RCC 7860 (cell line): Measurements from ENCODE around the gene RIPPLY1.
"Not testable (repeated sequence)": the region's sequence is repeated elsewhere in the genome, so short reads cannot be mapped to it uniquely, and the experiment has no call there.

Experiments
- DNase-seq: peaks from one replicate; pipeline ENCODE4 v3.0.0-alpha.2; 2015; ENCODE audit warnings: low spot score
- FAIRE-seq: peaks from 2 replicates; lab custom pipeline; 2012; peaks lifted over from hg19 to GRCh38; lab: Jason Lieb, UNC

Gene RIPPLY1

GRCh38 chrX:106917830-106918500 is 14.8 kb upstream of the RIPPLY1 start:
- FAIRE-seq (peak; percentile 98), DNase-seq (peak; percentile 95)

GRCh38 chrX:106912864-106913263 is 9.7 kb upstream of the RIPPLY1 start:
- peak; percentile 2 for FAIRE-seq

GRCh38 chrX:106906361-106906760 is 3.2 kb upstream of the RIPPLY1 start:
- peak; percentile 69 for DNase-seq
- FAIRE-seq: peak; percentile 86

More at GRCh38 chrX:106912864-106913263, 9.7 kb upstream of the RIPPLY1 start:
- no peak for DNase-seq

DNA sequence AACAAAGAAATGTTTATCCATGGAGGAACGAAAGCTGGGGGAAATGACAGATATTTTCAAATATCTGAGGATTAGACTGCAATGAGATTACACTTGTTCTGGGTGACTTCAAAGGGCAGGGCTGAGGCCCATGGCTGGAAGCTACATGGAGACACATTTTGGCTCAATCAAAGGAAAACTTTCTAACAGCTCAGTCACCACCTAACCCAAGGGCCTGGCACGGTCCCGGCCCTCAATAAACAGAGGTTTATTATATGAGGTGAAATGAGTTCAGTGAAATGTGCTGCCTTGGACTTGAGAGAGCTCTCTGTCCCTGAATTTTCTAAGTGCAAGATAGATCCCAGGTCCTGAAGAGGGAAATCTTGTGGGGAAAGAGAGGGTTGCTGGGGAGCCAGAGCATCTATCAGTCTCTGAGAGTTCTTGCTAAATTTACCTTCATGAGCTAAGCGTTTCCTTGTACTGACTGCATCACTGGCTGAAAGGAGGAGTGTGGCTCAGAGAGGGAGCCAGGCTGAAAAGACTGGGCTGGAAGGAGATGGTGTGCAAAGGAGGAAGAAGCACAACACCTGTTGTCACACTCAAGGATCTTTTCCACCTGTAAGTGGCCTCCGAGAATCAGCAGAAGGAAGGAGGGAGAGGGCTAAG is 2.0 kb upstream of the RIPPLY1 start:
- no peak for DNase-seq
- FAIRE-seq: no peak

DNA sequence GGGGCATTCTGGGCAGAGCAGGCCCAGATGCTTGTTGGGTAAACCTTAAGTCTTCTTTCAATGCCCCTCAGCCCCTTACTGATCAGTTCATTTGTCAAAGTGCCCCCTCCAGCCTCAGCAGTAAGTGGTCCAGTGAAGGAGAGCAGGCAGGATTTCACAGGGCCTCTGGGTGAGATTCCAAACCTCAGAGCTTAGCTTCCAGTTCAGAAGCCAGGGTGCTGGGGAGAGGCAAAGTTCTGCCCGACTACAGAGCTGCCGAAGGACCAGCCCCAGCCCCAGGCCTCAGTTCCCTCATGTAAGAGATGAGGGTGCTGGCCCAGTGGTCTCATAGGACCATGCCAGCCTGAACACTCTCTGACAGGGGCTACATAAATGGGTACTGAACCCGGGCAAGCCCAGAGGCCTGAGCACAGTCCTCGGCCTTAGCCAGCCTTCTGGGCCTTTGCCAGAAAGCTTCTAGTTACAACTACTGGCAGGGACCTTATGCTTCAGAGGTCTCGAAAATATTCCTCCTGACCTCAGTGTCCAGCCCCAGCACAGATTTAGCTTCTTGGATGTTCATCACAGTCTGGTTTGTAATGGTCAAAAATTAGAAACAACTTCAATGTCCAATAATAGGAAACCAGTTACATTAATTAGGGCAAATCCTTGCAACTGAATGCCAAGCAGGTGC is 851 bp upstream of the RIPPLY1 start:
- FAIRE-seq (no peak), DNase-seq (no peak)

- DNase-seq (no peak), FAIRE-seq (no peak)
These were observed 457 bp downstream of the RIPPLY1 start for GRCh38 chrX:106902684-106903083.

- FAIRE-seq: no peak
These were observed 1.3 kb downstream of the RIPPLY1 start for GRCh38 chrX:106901781-106902219.

DNA sequence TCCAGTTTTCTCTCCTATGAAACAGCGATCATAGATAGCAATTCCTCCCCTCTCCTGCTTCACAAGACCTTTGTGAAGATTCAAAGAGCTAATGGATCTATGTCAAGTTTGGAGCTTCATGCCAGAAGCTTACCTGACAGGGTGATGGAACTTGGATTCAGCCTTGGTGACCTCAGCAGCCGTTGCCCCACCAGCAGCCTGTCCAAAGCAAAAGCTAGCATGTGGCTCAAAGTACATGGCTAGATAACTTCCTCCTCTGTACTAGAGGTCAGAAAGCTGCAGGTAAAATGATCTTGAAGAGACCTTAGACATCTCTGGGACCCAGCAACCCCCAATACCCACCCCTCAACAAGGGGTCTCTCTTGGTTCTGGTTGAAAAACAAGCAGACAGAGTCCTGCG is 1.8 kb downstream of the RIPPLY1 start:
- DNase-seq: no peak
- no peak for FAIRE-seq

More at GRCh38 chrX:106901781-106902219, 1.3 kb downstream of the RIPPLY1 start:
- DNase-seq: no peak

GRCh38 chrX:106899841-106900240 is 3.3 kb downstream of the RIPPLY1 start:
- FAIRE-seq: no peak
- no peak for DNase-seq

GRCh38 chrX:106899276-106899675 is 3.9 kb downstream of the RIPPLY1 start:
- FAIRE-seq (peak; percentile 7), DNase-seq (peak; percentile 10)

- peak; percentile 75 for FAIRE-seq
- DNase-seq: peak; percentile 68
These were observed 4.7 kb downstream of the RIPPLY1 start for GRCh38 chrX:106898462-106898861.

- DNase-seq: peak; percentile 21
- no peak for FAIRE-seq
These were observed 5.9 kb downstream of the RIPPLY1 start for GRCh38 chrX:106897259-106897658.

DNA sequence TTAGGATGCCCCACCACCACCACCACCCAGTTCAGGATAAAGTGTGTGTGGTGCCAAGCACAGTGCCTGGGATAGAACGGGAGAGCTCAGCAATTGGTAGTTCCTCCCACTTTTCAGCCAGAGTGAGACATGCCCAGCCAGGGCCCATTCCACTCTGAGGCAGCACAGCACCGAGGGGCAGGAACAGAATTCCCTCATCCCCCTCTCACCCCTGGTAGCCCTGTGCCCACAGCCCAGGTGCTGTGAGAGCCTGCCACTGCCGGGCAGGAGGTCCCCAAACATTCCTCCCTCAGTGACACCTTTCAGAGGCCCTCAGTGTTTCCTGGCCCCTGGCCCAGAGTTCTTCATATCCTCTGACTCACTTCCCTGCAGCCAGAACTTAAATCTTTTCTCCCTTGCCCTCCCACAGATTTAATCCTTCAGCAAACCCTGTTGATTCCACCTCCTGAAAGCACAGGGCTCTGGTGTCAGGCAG is 8.1 kb downstream of the RIPPLY1 start:
- DNase-seq: peak; percentile 77
- peak; percentile 93 for FAIRE-seq

GRCh38 chrX:106894392-106894909 is 8.7 kb downstream of the RIPPLY1 start:
- peak; percentile 37 for FAIRE-seq
- DNase-seq: peak; percentile 66

GRCh38 chrX:106891762-106892460 is 11.2 kb downstream of the RIPPLY1 start:
- DNase-seq: no peak
- no peak for FAIRE-seq

DNA sequence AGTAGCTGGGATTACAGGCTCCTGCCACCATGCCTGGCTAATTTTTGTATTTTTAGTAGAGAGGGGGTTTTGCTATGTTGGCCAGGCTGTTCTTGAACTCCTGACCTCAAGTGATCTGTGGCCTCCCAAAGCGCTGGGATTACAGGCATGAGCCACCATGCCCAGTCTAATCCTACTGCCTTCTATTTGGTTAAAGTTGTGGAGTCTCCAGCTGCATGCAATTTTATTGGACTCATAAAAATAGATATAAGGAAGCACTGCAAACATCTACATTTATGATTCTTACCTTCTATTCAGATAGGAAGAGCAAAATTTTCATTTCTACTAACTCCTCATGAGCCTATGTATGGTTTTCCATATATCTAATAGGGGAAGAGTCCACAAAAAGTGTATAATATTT is 13.7 kb downstream of the RIPPLY1 start:
- DNase-seq (no peak), FAIRE-seq (no peak)

DNA sequence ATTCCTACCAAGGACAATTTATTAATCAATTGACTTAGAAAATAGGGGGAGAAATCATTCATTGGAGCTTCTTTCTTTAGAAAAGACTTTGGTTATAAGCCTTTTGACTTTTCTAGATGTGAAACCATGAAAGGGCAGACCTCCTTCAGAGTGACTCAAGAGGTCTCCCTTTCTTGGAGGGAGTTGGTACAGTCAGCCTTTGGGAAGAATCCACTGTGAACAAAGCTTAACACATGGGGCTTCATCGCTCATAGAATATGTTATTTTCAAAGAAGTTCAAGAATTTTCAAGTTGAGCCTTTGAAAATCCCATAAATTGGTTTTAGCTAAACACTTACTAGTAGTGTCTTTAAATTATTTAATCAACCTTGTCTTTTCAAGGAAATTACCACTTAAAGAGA is 28.0 kb downstream of the RIPPLY1 start:
- DNase-seq (no peak), FAIRE-seq (no peak)

- no peak for DNase-seq
These were observed 29.1 kb downstream of the RIPPLY1 start for GRCh38 chrX:106874075-106874474.

DNA sequence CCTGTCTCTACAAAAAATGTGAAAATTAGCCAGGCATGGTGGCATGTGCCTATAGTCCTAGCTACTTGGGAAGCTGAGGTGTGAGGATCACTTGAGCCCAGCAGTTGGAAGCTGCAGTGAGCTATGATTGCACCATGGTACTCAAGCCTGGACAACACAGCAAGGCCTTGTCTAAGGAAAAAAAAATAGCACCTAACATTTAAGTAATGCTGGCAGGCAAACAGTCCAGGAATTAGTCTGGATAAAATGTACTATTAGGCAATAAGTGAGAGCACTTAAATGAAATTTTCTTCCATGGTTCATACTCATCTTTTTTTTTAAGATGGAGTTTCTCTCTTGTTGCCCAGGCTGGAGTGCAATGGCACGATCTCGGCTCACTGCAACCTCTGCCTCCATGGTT is 30.3 kb downstream of the RIPPLY1 start:
- not testable (repeated sequence) for FAIRE-seq, DNase-seq

More at GRCh38 chrX:106874075-106874474, 29.1 kb downstream of the RIPPLY1 start:
- peak; percentile 85 for FAIRE-seq

DNA sequence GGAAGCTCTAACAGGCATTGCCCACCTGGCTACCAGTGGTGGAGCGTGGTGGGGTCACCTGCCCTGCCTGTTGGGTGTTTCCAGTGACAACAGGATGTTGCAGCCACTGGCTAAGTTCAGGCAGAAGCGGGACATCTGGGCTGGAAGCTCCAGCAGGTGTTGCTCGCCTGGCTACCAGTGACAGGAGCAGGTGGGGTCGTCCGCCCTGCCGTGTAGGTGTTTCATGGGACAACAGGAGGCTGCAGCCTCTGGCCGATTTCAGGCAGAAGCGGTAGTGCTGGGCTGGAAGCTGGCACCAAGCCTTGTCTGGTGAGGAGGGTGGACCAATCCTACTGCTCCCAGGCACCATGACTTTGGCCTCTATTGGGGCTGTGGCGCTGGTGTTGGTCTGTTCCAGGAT is 39.4 kb downstream of the RIPPLY1 start:
- DNase-seq: no peak
- no peak for FAIRE-seq
